H1 (cell line): Measurements from ENCODE around the gene PRKCZ.

Experiments used
- BACH1 ChIP-seq: IDR thresholded peaks from 2 replicates; pipeline ENCODE4 v1.6.1; 2012; ENCODE audit warnings: low read length, improper control_type of control experiment
- CBX5 ChIP-seq: fragments of 300-800, 300-1000 bp; sonication (generic); IDR thresholded peaks from 2 replicates; pipeline ENCODE4 v1.7.1; 2016; ENCODE audit warnings: antibody characterized with exemption, low read length, low read depth
- CTBP2 ChIP-seq: IDR thresholded peaks from 2 replicates; pipeline ENCODE4 v1.7.0; 2011; ENCODE audit warnings: borderline replicate concordance, mild to moderate bottlenecking, moderate library complexity, mixed read lengths, low read length; ENCODE audit not compliant: insufficient read depth, insufficient read length
- JUND ChIP-seq: IDR thresholded peaks from 2 replicates; pipeline ENCODE4 v1.6.1; 2011; ENCODE audit warnings: mild to moderate bottlenecking, improper control_type of control experiment, low read length
- RBBP5 ChIP-seq: IDR thresholded peaks from 2 replicates; pipeline ENCODE4 v1.7.1; 2012; ENCODE audit warnings: low read depth, mild to moderate bottlenecking, inconsistent platforms, low read length, moderate library complexity, borderline replicate concordance
- RFX5 ChIP-seq: IDR thresholded peaks from 2 replicates; pipeline ENCODE4 v1.6.1; 2011; ENCODE audit warnings: low read depth, low read length, improper control_type of control experiment, borderline replicate concordance
- TF ChIP-seq, protein P1 (sequence below), 3 experiments: IDR thresholded peaks; 1 replicate in 2 of 3; 2 replicates in 1 of 3; pipeline versions ENCODE4 v1.5.1 to v1.6.1; 2011; ENCODE audit warnings: low read length in 3 of 3, mild to moderate bottlenecking in 3 of 3, inconsistent platforms in 2 of 3, low read depth in 1 of 3, moderate library complexity in 1 of 3; ENCODE audit not compliant: insufficient read depth in 1 of 3; ENCODE audit errors: control extremely low read depth in 1 of 3
- TF ChIP-seq, protein P2 (sequence below): IDR thresholded peaks from 2 replicates; pipeline ENCODE4 v1.6.1; 2011; ENCODE audit warnings: low read length, improper control_type of control experiment

DNA sequence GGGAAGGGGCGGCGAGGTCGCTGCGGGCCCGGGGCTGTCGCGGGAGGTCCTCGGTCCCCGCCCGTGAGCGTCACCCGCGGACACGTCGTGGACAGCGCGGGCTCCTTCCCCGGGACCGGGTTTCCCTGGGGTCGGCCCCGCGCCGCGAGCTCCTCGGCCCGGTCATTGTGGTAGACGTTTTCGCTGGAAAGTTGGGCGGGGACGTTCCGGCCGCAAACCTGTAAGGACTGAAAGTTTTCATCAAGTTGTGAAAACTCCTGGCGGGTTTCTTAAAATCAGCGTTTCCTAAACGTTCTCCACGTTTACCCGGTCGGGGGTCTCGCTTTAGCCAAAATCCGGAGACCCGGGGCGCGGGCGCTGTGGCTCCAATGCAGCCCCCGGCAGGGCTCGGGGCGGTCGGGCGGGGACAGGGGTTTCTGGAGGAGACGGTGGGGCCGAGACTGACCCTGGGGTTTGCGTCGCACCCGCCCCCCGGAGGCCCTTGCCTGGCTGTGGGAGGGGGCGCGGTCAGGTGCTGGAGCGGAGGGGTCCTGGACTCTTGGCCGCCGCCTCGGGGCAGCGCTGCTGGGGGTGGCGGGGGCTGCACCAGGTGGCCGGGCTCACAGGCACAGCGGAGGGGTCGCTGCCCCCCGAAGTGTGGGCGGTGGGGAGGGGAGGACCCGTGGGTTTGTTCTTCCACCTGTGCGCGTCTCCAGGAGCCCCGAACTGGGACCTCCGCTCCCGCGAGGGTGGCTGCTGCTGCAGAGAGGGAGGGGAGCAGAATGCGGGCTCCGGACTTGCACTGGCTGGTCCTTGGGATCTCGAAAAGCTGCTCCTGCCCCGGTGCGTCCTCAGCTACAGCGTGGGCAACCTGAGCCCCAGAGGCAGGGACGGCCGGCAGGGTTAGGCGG is 827 bp downstream of the PRKCZ start:
- TF ChIP-seq, protein P1, sequence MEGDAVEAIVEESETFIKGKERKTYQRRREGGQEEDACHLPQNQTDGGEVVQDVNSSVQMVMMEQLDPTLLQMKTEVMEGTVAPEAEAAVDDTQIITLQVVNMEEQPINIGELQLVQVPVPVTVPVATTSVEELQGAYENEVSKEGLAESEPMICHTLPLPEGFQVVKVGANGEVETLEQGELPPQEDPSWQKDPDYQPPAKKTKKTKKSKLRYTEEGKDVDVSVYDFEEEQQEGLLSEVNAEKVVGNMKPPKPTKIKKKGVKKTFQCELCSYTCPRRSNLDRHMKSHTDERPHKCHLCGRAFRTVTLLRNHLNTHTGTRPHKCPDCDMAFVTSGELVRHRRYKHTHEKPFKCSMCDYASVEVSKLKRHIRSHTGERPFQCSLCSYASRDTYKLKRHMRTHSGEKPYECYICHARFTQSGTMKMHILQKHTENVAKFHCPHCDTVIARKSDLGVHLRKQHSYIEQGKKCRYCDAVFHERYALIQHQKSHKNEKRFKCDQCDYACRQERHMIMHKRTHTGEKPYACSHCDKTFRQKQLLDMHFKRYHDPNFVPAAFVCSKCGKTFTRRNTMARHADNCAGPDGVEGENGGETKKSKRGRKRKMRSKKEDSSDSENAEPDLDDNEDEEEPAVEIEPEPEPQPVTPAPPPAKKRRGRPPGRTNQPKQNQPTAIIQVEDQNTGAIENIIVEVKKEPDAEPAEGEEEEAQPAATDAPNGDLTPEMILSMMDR (IDR thresholded peaks at IDR 0.05; ENCODE audit: control extremely low read depth in 1 of 3, insufficient read depth in 1 of 3, low read depth in 1 of 3, low read length in 3 of 3): no peak
- TF ChIP-seq JUND (no peak), RBBP5 (no peak), CTBP2 (no peak), BACH1 (no peak), RFX5 (no peak), CBX5 (no peak)
- TF ChIP-seq, protein P2, sequence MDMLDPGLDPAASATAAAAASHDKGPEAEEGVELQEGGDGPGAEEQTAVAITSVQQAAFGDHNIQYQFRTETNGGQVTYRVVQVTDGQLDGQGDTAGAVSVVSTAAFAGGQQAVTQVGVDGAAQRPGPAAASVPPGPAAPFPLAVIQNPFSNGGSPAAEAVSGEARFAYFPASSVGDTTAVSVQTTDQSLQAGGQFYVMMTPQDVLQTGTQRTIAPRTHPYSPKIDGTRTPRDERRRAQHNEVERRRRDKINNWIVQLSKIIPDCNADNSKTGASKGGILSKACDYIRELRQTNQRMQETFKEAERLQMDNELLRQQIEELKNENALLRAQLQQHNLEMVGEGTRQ: no peak
